WTC11 (cell line): Measurements from ENCODE around the gene DNAJC16. TPM values are rescaled to one million over a fixed set of nuclear protein-coding genes. Genes with fewer than 3 reads are reported as not detected.

ENCODE experiments used
- ATAC-seq: fragments of 200-7000 bp; cut with Tn5 transposase; 2 replicates; pipeline ENCODE4 v1.10.0; 2021; ENCODE audit warnings: mild to moderate bottlenecking, moderate library complexity
- CTCF ChIA-PET: fragments of 300-600 bp; sonication (Branson Sonifier 250); formaldehyde crosslinking; loops from one replicate; lab custom pipeline; 2021; ENCODE audit warnings: antibody characterized with exemption; lab: Charles Lee
- POLR2A ChIA-PET: fragments of 350-600 bp; sonication (Branson Sonifier 250); formaldehyde crosslinking; loops from one replicate; lab custom pipeline; 2021; ENCODE audit warnings: antibody characterized with exemption; lab: Charles Lee
- DNase-seq: peaks from one replicate; pipeline ENCODE4 v3.0.0; 2021; ENCODE audit warnings: low spot score
- H3K27ac Mint-ChIP-seq: 2 replicates; pipeline ENCODE4 v1.8.0; 2021; ENCODE audit warnings: mixed read lengths
- H3K27me3 Mint-ChIP-seq: 2 replicates; pipeline ENCODE4 v1.8.0; 2021; ENCODE audit warnings: low read depth, mild to moderate bottlenecking, moderate library complexity, mixed read lengths
- H3K36me3 Mint-ChIP-seq: 2 replicates; pipeline ENCODE4 v1.8.0; 2021; ENCODE audit warnings: mixed read lengths
- H3K4me1 Mint-ChIP-seq: 2 replicates; pipeline ENCODE4 v1.8.0; 2022; ENCODE audit warnings: mixed read lengths
- H3K4me3 Mint-ChIP-seq: 2 replicates; pipeline ENCODE4 v1.8.0; 2021; ENCODE audit warnings: mild to moderate bottlenecking, moderate library complexity, mixed read lengths
- H3K9me3 Mint-ChIP-seq: 2 replicates; pipeline ENCODE4 v1.8.0; 2021; ENCODE audit warnings: mixed read lengths
- AR ChIP-seq: fragments of 250-450 bp; sonication (Bioruptor Pico); IDR thresholded peaks from 2 replicates; pipeline ENCODE4 v1.9.0; 2021; ENCODE audit warnings: mild to moderate bottlenecking
- CDX4 ChIP-seq: fragments of 250-450 bp; sonication (Bioruptor Pico); IDR thresholded peaks from 2 replicates; pipeline ENCODE4 v1.9.0; 2021; ENCODE audit warnings: moderate library complexity, mild to moderate bottlenecking, inconsistent platforms, borderline replicate concordance
- ESRRA ChIP-seq: sonication (generic); formaldehyde crosslinking; IDR thresholded peaks from 2 replicates; pipeline ENCODE4 v1.8.1; 2022; ENCODE audit warnings: mild to moderate bottlenecking, missing genetic modification reagents, borderline replicate concordance
- ETV6 ChIP-seq: sonication (generic); formaldehyde crosslinking; IDR thresholded peaks from 2 replicates; pipeline ENCODE4 v1.8.1; 2022; ENCODE audit warnings: mild to moderate bottlenecking, missing genetic modification reagents
- FOXP1 ChIP-seq: sonication (generic); formaldehyde crosslinking; IDR thresholded peaks from 2 replicates; pipeline ENCODE4 v1.8.0; 2022; ENCODE audit warnings: missing genetic modification reagents, mild to moderate bottlenecking, moderate library complexity, borderline replicate concordance
- HMGA2 ChIP-seq: fragments of 250-450 bp; sonication (Bioruptor Pico); IDR thresholded peaks from 2 replicates; pipeline ENCODE4 v1.4.0; 2021; ENCODE audit warnings: mild to moderate bottlenecking, moderate library complexity
- HMGXB4 ChIP-seq: sonication (generic); formaldehyde crosslinking; IDR thresholded peaks from 2 replicates; pipeline ENCODE4 v1.8.1; 2023; ENCODE audit warnings: mild to moderate bottlenecking, moderate library complexity, missing genetic modification reagents
- NFATC4 ChIP-seq: fragments of 250-450 bp; sonication (Bioruptor Pico); IDR thresholded peaks from 2 replicates; pipeline ENCODE4 v1.9.0; 2021; ENCODE audit warnings: mild to moderate bottlenecking
- NR1H2 ChIP-seq: sonication (generic); formaldehyde crosslinking; IDR thresholded peaks from 2 replicates; pipeline ENCODE4 v1.9.0; 2021; ENCODE audit warnings: mild to moderate bottlenecking, moderate library complexity, missing genetic modification reagents
- NR2C2 ChIP-seq: sonication (generic); formaldehyde crosslinking; IDR thresholded peaks from 2 replicates; pipeline ENCODE4 v1.8.0; 2022; ENCODE audit warnings: mild to moderate bottlenecking, missing genetic modification reagents
- NR3C1 ChIP-seq: sonication (generic); formaldehyde crosslinking; conservative IDR thresholded peaks from 2 replicates; pipeline ENCODE4 v1.8.1; 2023; ENCODE audit warnings: low read depth, mild to moderate bottlenecking, missing genetic modification reagents
- SMAD4 ChIP-seq: sonication (generic); formaldehyde crosslinking; IDR thresholded peaks from 2 replicates; pipeline ENCODE4 v1.8.0; 2022; ENCODE audit warnings: mild to moderate bottlenecking, missing genetic modification reagents
- STAT6 ChIP-seq: sonication (generic); formaldehyde crosslinking; conservative IDR thresholded peaks from 2 replicates; pipeline ENCODE4 v1.8.1; 2023; ENCODE audit warnings: mild to moderate bottlenecking, low read depth, missing genetic modification reagents, moderate library complexity
- TP53 ChIP-seq: sonication (generic); formaldehyde crosslinking; IDR thresholded peaks from 2 replicates; pipeline ENCODE4 v1.8.1; 2023; ENCODE audit warnings: mild to moderate bottlenecking, missing genetic modification reagents
- USF1 ChIP-seq: sonication (generic); formaldehyde crosslinking; IDR thresholded peaks from 2 replicates; pipeline ENCODE4 v1.8.0; 2022; ENCODE audit warnings: mild to moderate bottlenecking, missing genetic modification reagents
- ZMAT4 ChIP-seq: fragments of 250-450 bp; sonication (Bioruptor Pico); IDR thresholded peaks from 2 replicates; pipeline ENCODE4 v1.9.0; 2021; ENCODE audit warnings: mild to moderate bottlenecking
- ZNF138 ChIP-seq: sonication (generic); formaldehyde crosslinking; conservative IDR thresholded peaks from 2 replicates; pipeline ENCODE4 v1.8.1; 2022; ENCODE audit warnings: mild to moderate bottlenecking, moderate library complexity, missing genetic modification reagents
- ZNF263 ChIP-seq: sonication (generic); formaldehyde crosslinking; IDR thresholded peaks from 2 replicates; pipeline ENCODE4 v1.8.1; 2022; ENCODE audit warnings: low read depth, mild to moderate bottlenecking, moderate library complexity, missing genetic modification reagents
- ZNF317 ChIP-seq: sonication (generic); formaldehyde crosslinking; IDR thresholded peaks from 2 replicates; pipeline ENCODE4 v1.8.1; 2023; ENCODE audit warnings: low read depth, mild to moderate bottlenecking, moderate library complexity, missing genetic modification reagents, borderline replicate concordance
- ZNF396 ChIP-seq: fragments of 250-450 bp; sonication (Bioruptor Pico); IDR thresholded peaks from 2 replicates; pipeline ENCODE4 v1.8.0; 2021; ENCODE audit warnings: mild to moderate bottlenecking, moderate library complexity, borderline replicate concordance
- ZNF512 ChIP-seq: sonication (generic); formaldehyde crosslinking; IDR thresholded peaks from 2 replicates; pipeline ENCODE4 v1.8.1; 2022; ENCODE audit warnings: missing genetic modification reagents, borderline replicate concordance
- ZNF671 ChIP-seq: fragments of 250-450 bp; sonication (Bioruptor Pico); IDR thresholded peaks from 2 replicates; pipeline ENCODE4 v1.8.0; 2021; ENCODE audit warnings: mild to moderate bottlenecking
- total RNA-seq: library from RNA; stranded (reverse); gene quantifications from 3 replicates; pipeline ENCODE4 v1.2.3, GENCODE V29; 2021

The DNAJC16 gene
- total RNA-seq, 1 experiment from 2014 or later: 16.4 TPM

GRCh38 chr1:15531682-15532081 lies 5.0 kb downstream of the DNAJC16 start:
- Mint-ChIP-seq H3K4me1 (peaks cover 8% of the 10 kb centered on the region), H3K27ac (no peak overlapping the region), H3K36me3 (peaks cover 9% of the 10 kb centered on the region), H3K4me3 (no peak overlapping the region), H3K27me3 (no peaks in the 10 kb centered on the region), H3K9me3 (no peaks in the 10 kb centered on the region)
- ATAC-seq: no peak
- no peak for TF ChIP-seq AR (CRISPR knock-in tag)
- no peak for TF ChIP-seq HMGXB4
- TF ChIP-seq FOXP1 (CRISPR knock-in tag): no peak
- TF ChIP-seq ETV6: no peak
- TF ChIP-seq NR1H2 (CRISPR knock-in tag): no peak
- TF ChIP-seq ZMAT4 (CRISPR knock-in tag): no peak
- no peak for TF ChIP-seq ZNF138 (CRISPR knock-in tag)
- TF ChIP-seq CDX4 (CRISPR knock-in tag): no peak
- TF ChIP-seq ZNF512 (CRISPR knock-in tag): no peak
- TF ChIP-seq ZNF317 (CRISPR knock-in tag): no peak
- TF ChIP-seq ZNF671 (CRISPR knock-in tag): no peak
- TF ChIP-seq ZNF396 (CRISPR knock-in tag): no peak
- no peak for TF ChIP-seq NFATC4 (CRISPR knock-in tag)
- no peak for TF ChIP-seq HMGA2 (CRISPR knock-in tag)
- POLR2A ChIA-PET: no interaction called here
- no peak for DNase-seq
- CTCF ChIA-PET: no interaction called here

GRCh38 chr1:15538771-15539170 lies 12.1 kb downstream of the DNAJC16 start:
- ATAC-seq: no peak
- Mint-ChIP-seq H3K36me3 (peaks cover 25% of the 10 kb centered on the region), H3K27ac (peak overlapping the region; percentile 71; the same call in 1 of the 2 replicates), H3K4me1 (no peaks in the 10 kb centered on the region), H3K9me3 (no peaks in the 10 kb centered on the region), H3K4me3 (no peak overlapping the region), H3K27me3 (no peaks in the 10 kb centered on the region)
- ChIA-PET CTCF (no interaction called here), POLR2A (interaction anchor here (0.6 kb wide), 1 partner anchor 34 kb away, joined by 3 read pairs; no protein-coding TSS in a partner anchor)
- TF ChIP-seq SMAD4 (CRISPR knock-in tag) (no peak), USF1 (CRISPR knock-in tag) (no peak), TP53 (no peak), NR2C2 (CRISPR knock-in tag) (no peak), ZNF396 (CRISPR knock-in tag) (no peak), STAT6 (no peak), ZNF263 (no peak), ZNF317 (CRISPR knock-in tag) (no peak), NR3C1 (CRISPR knock-in tag) (no peak), ESRRA (no peak)
- no peak for DNase-seq
